Activated CD4-positive, alpha-beta T cell treated with anti-CD3 and anti-CD28 coated beads, Interleukin-2, amount 10 ng/mL, durations not matched to agents 7 days and 5 days (primary cell): ENCODE results near the gene COX5A. TPM values are rescaled to one million over a fixed set of nuclear protein-coding genes. Genes with fewer than 3 reads are reported as not detected.
A peak's percentile ranks its signal among the peaks of the same experiment; 100 is the strongest.

Experiments used
- CTCF ChIA-PET: fragments of 350-600 bp; sonication (Branson Sonifier 250); formaldehyde crosslinking; loops from one replicate; lab custom pipeline; 2021; ENCODE audit warnings: antibody characterized with exemption; lab: Charles Lee
- POLR2A ChIA-PET: fragments of 350-600 bp; sonication (Branson Sonifier 250); formaldehyde crosslinking; loops from one replicate; lab custom pipeline; 2021; ENCODE audit warnings: antibody characterized with exemption; lab: Charles Lee
- DNase-seq: peaks from one replicate; pipeline ENCODE4 v3.0.0-alpha.2; 2020
- H3K27ac Mint-ChIP-seq: one replicate; pipeline ENCODE4 v1.8.0; 2021; ENCODE audit warnings: mild to moderate bottlenecking, moderate library complexity, mixed read lengths
- H3K27me3 Mint-ChIP-seq: one replicate; pipeline ENCODE4 v1.8.0; 2021; ENCODE audit warnings: mixed read lengths
- H3K36me3 Mint-ChIP-seq: one replicate; pipeline ENCODE4 v1.8.0; 2021; ENCODE audit warnings: low read depth, mixed read lengths
- H3K4me1 Mint-ChIP-seq: one replicate; pipeline ENCODE4 v1.8.0; 2021; ENCODE audit warnings: mixed read lengths
- H3K4me3 Mint-ChIP-seq: one replicate; pipeline ENCODE4 v1.8.0; 2021; ENCODE audit warnings: mild to moderate bottlenecking, moderate library complexity, mixed read lengths
- H3K9me3 Mint-ChIP-seq: one replicate; pipeline ENCODE4 v1.8.0; 2021; ENCODE audit warnings: mixed read lengths
- total RNA-seq, 2 experiments: library from RNA; stranded (reverse); gene quantifications; one replicate each; pipeline ENCODE4 v1.2.3, GENCODE V29; 2021

COX5A gene
- total RNA-seq, 2 experiments from 2014 or later = 236 to 239 TPM

GRCh38 chr15:74882528-74882927 lies 55.3 kb downstream of the COX5A start:
- Mint-ChIP-seq H3K36me3 (peaks cover 4% of the 10 kb centered on the region), H3K27ac (no peak overlapping the region), H3K27me3 (peaks cover 7% of the 10 kb centered on the region), H3K9me3 (peaks cover 5% of the 10 kb centered on the region), H3K4me3 (no peak overlapping the region), H3K4me1 (peaks cover 16% of the 10 kb centered on the region)
- ChIA-PET CTCF (interaction anchor here (0.6 to 2.8 kb wide), 6 partner anchors 13 to 111 kb away, joined by 3 to 15 read pairs (median 4); no protein-coding TSS in a partner anchor), POLR2A (no interaction called here)
- DNase-seq = no peak

GRCh38 chr15:74878273-74878672 lies 59.6 kb downstream of the COX5A start:
- ChIA-PET POLR2A (no interaction called here), CTCF (no interaction called here)
- peaks cover 13% of the 10 kb centered on the region for H3K4me1 Mint-ChIP-seq
- no peak overlapping the region for H3K27ac Mint-ChIP-seq
- no peak overlapping the region for H3K4me3 Mint-ChIP-seq
- H3K9me3 Mint-ChIP-seq = peaks cover 5% of the 10 kb centered on the region
- H3K36me3 Mint-ChIP-seq = peaks cover 4% of the 10 kb centered on the region
- no peak for DNase-seq
- H3K27me3 Mint-ChIP-seq = peaks cover 7% of the 10 kb centered on the region

GRCh38 chr15:74873756-74874424 lies 64.0 kb downstream of the COX5A start:
- Mint-ChIP-seq H3K9me3 (no peaks in the 10 kb centered on the region), H3K27ac (peak overlapping the region; percentile 90), H3K4me1 (peaks cover 45% of the 10 kb centered on the region), H3K36me3 (peaks cover 32% of the 10 kb centered on the region), H3K27me3 (peaks cover 3% of the 10 kb centered on the region), H3K4me3 (peak overlapping the region; percentile 94)
- no peak for DNase-seq
- ChIA-PET POLR2A (no interaction called here), CTCF (interaction anchor here (0.7 to 2.3 kb wide), 8 partner anchors 10 to 86 kb away, joined by 3 to 8 read pairs (median 4); partner anchors contain the start of gene MPI)

GRCh38 chr15:74873036-74873755 lies 64.7 kb downstream of the COX5A start, which contains the start of gene SCAMP2:
Gene SCAMP2 (minus strand): TSS chr15:74873365. CDS start chr15:74873255, 110 bp downstream.
- CTCF ChIA-PET = interaction anchor here (0.8 to 2.3 kb wide), 6 partner anchors 11 to 86 kb away, joined by 3 to 8 read pairs (median 4); partner anchors contain the start of gene MPI

GRCh38 chr15:74872702-74873035 lies 65.2 kb downstream of the COX5A start:
- peak overlapping the region; percentile 94 for H3K4me3 Mint-ChIP-seq

More at GRCh38 chr15:74873036-74873755, 64.7 kb downstream of the COX5A start, which contains the start of gene SCAMP2:
- peak within 1 kb of the TSS; percentile 94 for H3K4me3 Mint-ChIP-seq
- POLR2A ChIA-PET = no interaction called here
- peaks cover under 1% of the 10 kb centered on the region for H3K9me3 Mint-ChIP-seq
- peak within 1 kb of the TSS; percentile 93 for H3K27ac Mint-ChIP-seq
- H3K27me3 Mint-ChIP-seq = peaks cover 3% of the 10 kb centered on the region
- peak; percentile 92 for DNase-seq
- H3K36me3 Mint-ChIP-seq = peaks cover 39% of the 10 kb centered on the region
- H3K4me1 Mint-ChIP-seq = peaks cover 50% of the 10 kb centered on the region

GRCh38 chr15:74870436-74871215 lies 67.2 kb downstream of the COX5A start:
- POLR2A ChIA-PET = interaction anchor here (0.7 to 1.1 kb wide), 4 partner anchors 12 to 83 kb away, joined by 3 to 5 read pairs (median 4); no protein-coding TSS in a partner anchor
- DNase-seq = no peak
- Mint-ChIP-seq H3K27ac (peak overlapping the region; percentile 90), H3K9me3 (peaks cover 6% of the 10 kb centered on the region), H3K4me3 (peak overlapping the region; percentile 94), H3K4me1 (peaks cover 75% of the 10 kb centered on the region), H3K36me3 (peaks cover 62% of the 10 kb centered on the region), H3K27me3 (no peaks in the 10 kb centered on the region)
- CTCF ChIA-PET = interaction anchor here (0.7 to 3.2 kb wide), 15 partner anchors 9 to 254 kb away, joined by 3 to 14 read pairs (median 3); partner anchors contain the start of gene FAM219B

More at GRCh38 chr15:74872702-74873035, 65.2 kb downstream of the COX5A start:
- peaks cover 55% of the 10 kb centered on the region for H3K4me1 Mint-ChIP-seq
- ChIA-PET CTCF (interaction anchor here (0.9 to 2.3 kb wide), 4 partner anchors 15 to 101 kb away, joined by 3 to 8 read pairs (median 4); partner anchors contain the start of gene MPI), POLR2A (no interaction called here)
- H3K27me3 Mint-ChIP-seq = peaks cover 3% of the 10 kb centered on the region
- peak overlapping the region; percentile 93 for H3K27ac Mint-ChIP-seq
- peaks cover 44% of the 10 kb centered on the region for H3K36me3 Mint-ChIP-seq
- H3K9me3 Mint-ChIP-seq = peaks cover 2% of the 10 kb centered on the region
- DNase-seq = no peak

Other genes with a start within 250 kb of the COX5A start
- gene EDC3, start 242.0 kb downstream of the COX5A start, total RNA-seq = 10 to 100 TPM; 34.9 to 41.1 TPM
- 1 to 10 TPM; 2.2 to 2.9 TPM for gene CYP1A1, start 212.5 kb downstream of the COX5A start, total RNA-seq
- gene CYP1A2, start 189.2 kb downstream of the COX5A start, total RNA-seq = not detected
- gene CSK, start 156.0 kb downstream of the COX5A start, total RNA-seq = 100 to 1,000 TPM; 315 to 348 TPM
- under 1 TPM; 0.87 to 0.92 TPM for gene LMAN1L, start 125.2 kb downstream of the COX5A start, total RNA-seq
- gene CPLX3, start 111.4 kb downstream of the COX5A start, total RNA-seq = under 1 TPM; 0.12 to 0.19 TPM
- 10 to 100 TPM; 56.6 to 66.4 TPM for gene ULK3, start 94.9 kb downstream of the COX5A start, total RNA-seq
- gene SCAMP2, start 64.7 kb downstream of the COX5A start, total RNA-seq = 100 to 1,000 TPM; 126 to 128 TPM
- gene MPI, start 48.0 kb downstream of the COX5A start, total RNA-seq = 10 to 100 TPM; 58.1 to 64.1 TPM
- 10 to 100 TPM; 65.8 to 68.2 TPM for gene FAM219B, start 31.2 kb downstream of the COX5A start, total RNA-seq
- gene RPP25, start 18.7 kb upstream of the COX5A start, total RNA-seq = 1 to 10 TPM; 6.4 TPM
- 1 to 10 TPM; 2.0 to 3.0 TPM for gene SCAMP5, start 57.5 kb upstream of the COX5A start, total RNA-seq
- gene PPCDC, start 85.5 kb upstream of the COX5A start, total RNA-seq = 10 to 100 TPM; 19.6 to 20.7 TPM